Activated CD8-positive, alpha-beta memory T cell treated with anti-CD3 and anti-CD28 coated beads, Interleukin-2, amount 10 ng/mL, durations not matched to agents 7 days and 5 days (primary cell): ENCODE results near the gene USP40. TPM values are rescaled to one million over a fixed set of nuclear protein-coding genes. Genes with fewer than 3 reads are reported as not detected.

Experiments used
- ATAC-seq: fragments of 150-1000 bp; cut with Tn5 transposase; one replicate; pipeline ENCODE4 v1.10.0; 2021; ENCODE audit warnings: moderate library complexity
- CTCF ChIA-PET: fragments of 350-600 bp; sonication (Branson Sonifier 250); formaldehyde crosslinking; loops from one replicate; lab custom pipeline; 2021; ENCODE audit warnings: antibody characterized with exemption; lab: Charles Lee
- DNase-seq: peaks from one replicate; pipeline ENCODE4 v3.0.0-alpha.2; 2020
- H3K27ac Mint-ChIP-seq: one replicate; pipeline ENCODE4 v1.8.0; 2021; ENCODE audit warnings: mild to moderate bottlenecking, mixed read lengths
- H3K27me3 Mint-ChIP-seq: one replicate; pipeline ENCODE4 v1.8.0; 2021; ENCODE audit warnings: mixed read lengths
- H3K36me3 Mint-ChIP-seq: one replicate; pipeline ENCODE4 v1.8.0; 2021; ENCODE audit warnings: mild to moderate bottlenecking, mixed read lengths
- H3K4me1 Mint-ChIP-seq: one replicate; pipeline ENCODE4 v1.8.0; 2021; ENCODE audit warnings: mixed read lengths
- H3K4me3 Mint-ChIP-seq: one replicate; pipeline ENCODE4 v1.8.0; 2021; ENCODE audit warnings: mild to moderate bottlenecking, moderate library complexity, mixed read lengths
- H3K9me3 Mint-ChIP-seq: one replicate; pipeline ENCODE4 v1.8.0; 2022; ENCODE audit warnings: low read depth, mixed read lengths
- total RNA-seq, 2 experiments: library from RNA; stranded (reverse); gene quantifications; one replicate each; pipeline ENCODE4 v1.2.3, GENCODE V29; 2021

USP40 gene
- total RNA-seq, 2 experiments from 2014 or later, result 8.7 to 11.2 TPM

- H3K27me3 Mint-ChIP-seq, result no peaks in the 10 kb centered on the region
- CTCF ChIA-PET, result no interaction called here
- H3K4me1 Mint-ChIP-seq, result no peaks in the 10 kb centered on the region
- no peaks in the 10 kb centered on the region for H3K9me3 Mint-ChIP-seq
- no peak for DNase-seq
- no peak for ATAC-seq
- no peak overlapping the region for H3K27ac Mint-ChIP-seq
- peaks cover 15% of the 10 kb centered on the region for H3K36me3 Mint-ChIP-seq
- H3K4me3 Mint-ChIP-seq, result no peak overlapping the region
Observed at GRCh38 chr2:233462826-233463470, 103.6 kb downstream of the USP40 start.

GRCh38 chr2:233462202-233462785 lies 104.3 kb downstream of the USP40 start:
- no peaks in the 10 kb centered on the region for H3K9me3 Mint-ChIP-seq
- no peak for ATAC-seq
- CTCF ChIA-PET, result no interaction called here
- H3K4me3 Mint-ChIP-seq, result no peak overlapping the region
- peaks cover 2% of the 10 kb centered on the region for H3K4me1 Mint-ChIP-seq
- DNase-seq, result no peak
- H3K27ac Mint-ChIP-seq, result no peak overlapping the region
- H3K27me3 Mint-ChIP-seq, result no peaks in the 10 kb centered on the region
- peaks cover 20% of the 10 kb centered on the region for H3K36me3 Mint-ChIP-seq

- CTCF ChIA-PET, result no interaction called here
- H3K36me3 Mint-ChIP-seq, result peaks cover 17% of the 10 kb centered on the region
Observed at GRCh38 chr2:233461481-233461891, 105.1 kb downstream of the USP40 start.

GRCh38 chr2:233460726-233461441 lies 105.7 kb downstream of the USP40 start:
- ATAC-seq (no peak), DNase-seq (no peak)
- Mint-ChIP-seq H3K4me1 (peaks cover 11% of the 10 kb centered on the region), H3K4me3 (no peak overlapping the region), H3K36me3 (peaks cover 21% of the 10 kb centered on the region), H3K9me3 (no peaks in the 10 kb centered on the region), H3K27ac (no peak overlapping the region), H3K27me3 (no peaks in the 10 kb centered on the region)
- CTCF ChIA-PET, result no interaction called here

More at GRCh38 chr2:233461481-233461891, 105.1 kb downstream of the USP40 start:
- no peak overlapping the region for H3K4me3 Mint-ChIP-seq
- H3K27me3 Mint-ChIP-seq, result no peaks in the 10 kb centered on the region
- H3K9me3 Mint-ChIP-seq, result no peaks in the 10 kb centered on the region
- DNase-seq, result no peak
- no peak overlapping the region for H3K27ac Mint-ChIP-seq
- no peak for ATAC-seq
- peaks cover 7% of the 10 kb centered on the region for H3K4me1 Mint-ChIP-seq

- H3K9me3 Mint-ChIP-seq, result no peaks in the 10 kb centered on the region
- H3K4me3 Mint-ChIP-seq, result no peak overlapping the region
- CTCF ChIA-PET, result no interaction called here
- H3K27ac Mint-ChIP-seq, result no peak overlapping the region
- H3K36me3 Mint-ChIP-seq, result peaks cover 29% of the 10 kb centered on the region
- no peaks in the 10 kb centered on the region for H3K27me3 Mint-ChIP-seq
- H3K4me1 Mint-ChIP-seq, result peaks cover 15% of the 10 kb centered on the region
- no peak for DNase-seq
- ATAC-seq, result no peak
Observed at GRCh38 chr2:233459426-233459825, 107.2 kb downstream of the USP40 start.

GRCh38 chr2:233458826-233459225 lies 107.8 kb downstream of the USP40 start:
- Mint-ChIP-seq H3K4me3 (no peak overlapping the region), H3K27ac (no peak overlapping the region), H3K36me3 (peaks cover 29% of the 10 kb centered on the region), H3K27me3 (no peaks in the 10 kb centered on the region), H3K9me3 (no peaks in the 10 kb centered on the region), H3K4me1 (peaks cover 15% of the 10 kb centered on the region)
- CTCF ChIA-PET, result no interaction called here
- DNase-seq, result no peak
- ATAC-seq, result no peak

GRCh38 chr2:233458031-233458610 lies 108.5 kb downstream of the USP40 start:
- Mint-ChIP-seq H3K9me3 (no peaks in the 10 kb centered on the region), H3K4me3 (no peak overlapping the region), H3K27ac (no peak overlapping the region), H3K27me3 (no peaks in the 10 kb centered on the region), H3K36me3 (peaks cover 23% of the 10 kb centered on the region), H3K4me1 (peaks cover 15% of the 10 kb centered on the region)
- no peak for DNase-seq
- no peak for ATAC-seq
- CTCF ChIA-PET, result no interaction called here

- H3K27me3 Mint-ChIP-seq, result no peaks in the 10 kb centered on the region
- H3K27ac Mint-ChIP-seq, result no peak overlapping the region
- H3K4me3 Mint-ChIP-seq, result no peak overlapping the region
- H3K4me1 Mint-ChIP-seq, result peaks cover 15% of the 10 kb centered on the region
- DNase-seq, result no peak
- peaks cover 23% of the 10 kb centered on the region for H3K36me3 Mint-ChIP-seq
- CTCF ChIA-PET, result interaction anchor here (0.9 to 1.5 kb wide), 2 partner anchors 9 to 13 kb away, joined by 3 read pairs; no protein-coding TSS in a partner anchor
- no peaks in the 10 kb centered on the region for H3K9me3 Mint-ChIP-seq
- peak; percentile 12 for ATAC-seq
Observed at GRCh38 chr2:233457356-233457755, 109.2 kb downstream of the USP40 start.

GRCh38 chr2:233456934-233457333 lies 109.6 kb downstream of the USP40 start:
- Mint-ChIP-seq H3K27ac (no peak overlapping the region), H3K4me1 (peaks cover 15% of the 10 kb centered on the region), H3K36me3 (peaks cover 24% of the 10 kb centered on the region), H3K4me3 (no peak overlapping the region), H3K9me3 (no peaks in the 10 kb centered on the region), H3K27me3 (no peaks in the 10 kb centered on the region)
- DNase-seq (no peak), ATAC-seq (no peak)
- CTCF ChIA-PET, result interaction anchor here (0.9 to 2.0 kb wide), 3 partner anchors 8 to 14 kb away, joined by 3 to 7 read pairs (median 3); no protein-coding TSS in a partner anchor

- Mint-ChIP-seq H3K27ac (no peak overlapping the region), H3K4me1 (peaks cover 15% of the 10 kb centered on the region), H3K27me3 (no peaks in the 10 kb centered on the region), H3K9me3 (no peaks in the 10 kb centered on the region), H3K4me3 (no peak overlapping the region), H3K36me3 (peaks cover 25% of the 10 kb centered on the region)
- CTCF ChIA-PET, result interaction anchor here (1.5 to 2.0 kb wide), 2 partner anchors 12 to 13 kb away, joined by 3 to 7 read pairs; no protein-coding TSS in a partner anchor
- no peak for DNase-seq
- no peak for ATAC-seq
Observed at GRCh38 chr2:233456111-233456510, 110.5 kb downstream of the USP40 start.

GRCh38 chr2:233455491-233455890 lies 111.1 kb downstream of the USP40 start:
- Mint-ChIP-seq H3K4me1 (peaks cover 15% of the 10 kb centered on the region), H3K36me3 (peaks cover 25% of the 10 kb centered on the region), H3K27ac (no peak overlapping the region), H3K4me3 (no peak overlapping the region), H3K9me3 (no peaks in the 10 kb centered on the region), H3K27me3 (no peaks in the 10 kb centered on the region)
- ATAC-seq (no peak), DNase-seq (no peak)
- CTCF ChIA-PET, result interaction anchor here (2.0 kb wide), 1 partner anchor 12 kb away, joined by 7 read pairs; no protein-coding TSS in a partner anchor

- Mint-ChIP-seq H3K27me3 (no peaks in the 10 kb centered on the region), H3K27ac (no peak overlapping the region), H3K36me3 (peaks cover 25% of the 10 kb centered on the region), H3K9me3 (no peaks in the 10 kb centered on the region), H3K4me3 (no peak overlapping the region), H3K4me1 (peaks cover 15% of the 10 kb centered on the region)
- DNase-seq (no peak), ATAC-seq (no peak)
- CTCF ChIA-PET, result interaction anchor here (2.0 kb wide), 1 partner anchor 12 kb away, joined by 7 read pairs; no protein-coding TSS in a partner anchor
Observed at GRCh38 chr2:233455006-233455405, 111.6 kb downstream of the USP40 start.

GRCh38 chr2:233453916-233454315 lies 112.7 kb downstream of the USP40 start:
- H3K27ac Mint-ChIP-seq, result no peak overlapping the region
- no peaks in the 10 kb centered on the region for H3K9me3 Mint-ChIP-seq
- CTCF ChIA-PET, result no interaction called here
- H3K36me3 Mint-ChIP-seq, result peaks cover 27% of the 10 kb centered on the region
- H3K27me3 Mint-ChIP-seq, result no peaks in the 10 kb centered on the region
- no peak overlapping the region for H3K4me3 Mint-ChIP-seq
- ATAC-seq (no peak), DNase-seq (no peak)
- H3K4me1 Mint-ChIP-seq, result peaks cover 15% of the 10 kb centered on the region
